ENCODE results near the gene ZNF213. TPM values are rescaled to one million over a fixed set of nuclear protein-coding genes. Genes with fewer than 3 reads are reported as not detected.

ZNF213 gene
- 9.7 to 12.0 TPM (median 11.8 TPM) in 5 replicates for total RNA-seq (2022; extraction: Qiagen RNA extraction)

GRCh38 chr16:3134338-3135125 lies at the start of gene ZNF213:
Gene ZNF213, plus strand, starts transcription at chr16:3135029. Its CDS starts 2,252 bp downstream, at chr16:3137281.

GRCh38 chr16:3098459-3099394 lies 36.1 kb upstream of the ZNF213 start, which contains the start of gene ZSCAN10:
Gene ZSCAN10, minus strand, starts transcription at chr16:3099294. Its CDS starts 6,357 bp downstream, at chr16:3092937.

GRCh38 chr16:3112058-3112880 lies 22.6 kb upstream of the ZNF213 start, which contains the start of gene ZNF205:
Gene ZNF205, plus strand, starts transcription at chr16:3112586. Its CDS starts 845 bp downstream, at chr16:3113431.

DNA sequence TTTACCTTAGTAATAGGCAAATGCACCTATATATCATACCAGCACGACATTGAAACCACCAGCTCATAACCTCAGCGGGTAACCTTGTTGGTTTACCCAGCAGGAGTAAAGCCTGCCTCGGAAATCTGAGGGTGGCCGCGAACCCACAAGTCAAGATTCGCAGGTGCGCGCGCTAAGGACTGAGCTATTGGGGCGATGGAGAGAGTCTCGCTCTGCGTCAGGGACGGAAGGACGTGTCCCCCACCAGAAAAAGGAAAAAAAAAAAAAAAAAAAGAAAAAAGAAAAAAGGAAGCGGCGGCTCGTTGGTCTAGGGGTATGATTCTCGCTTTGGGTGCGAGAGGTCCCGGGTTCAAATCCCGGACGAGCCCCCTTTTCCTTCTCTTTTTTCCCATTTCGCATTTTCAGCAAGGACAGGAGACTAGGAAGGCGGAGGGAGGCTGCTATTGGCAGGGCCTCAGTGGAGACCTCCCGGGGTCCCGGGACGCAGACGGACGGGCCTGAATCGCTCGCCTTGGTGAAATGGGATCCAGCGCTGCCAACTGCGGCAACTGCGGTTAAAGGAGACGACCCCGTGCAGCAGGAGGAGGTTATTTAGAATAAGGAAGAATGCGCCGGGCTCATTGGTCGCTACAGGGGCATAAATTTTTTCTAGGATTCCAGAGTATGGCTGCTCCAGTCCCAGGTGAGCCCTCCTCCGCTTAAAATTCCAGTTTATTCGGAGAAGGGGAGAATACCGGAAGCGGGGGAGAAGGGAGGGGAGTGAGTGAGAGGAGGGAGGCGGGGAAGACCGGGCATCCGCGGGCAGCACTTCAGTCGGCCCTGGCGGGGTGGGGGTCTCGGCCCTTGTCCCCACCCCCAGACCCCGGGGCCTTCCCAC lies 53.2 kb downstream of the ZNF213 start, which contains the start of gene OR1F1:
OR1F1 (plus strand) TSS at position 407 of the 877 bp plus-strand sequence.

Other genes starting within 250 kb of the ZNF213 start
- 20.6 to 26.1 TPM (median 25.1 TPM) in 5 replicates for gene FLYWCH1, start 223.1 kb upstream of the ZNF213 start, total RNA-seq (2022; extraction: Qiagen RNA extraction)
- 1.4 to 2.5 TPM (median 1.9 TPM) in 5 replicates for gene KREMEN2, start 170.8 kb upstream of the ZNF213 start, total RNA-seq (2022; extraction: Qiagen RNA extraction)
- gene PAQR4, start 165.7 kb upstream of the ZNF213 start, total RNA-seq (2022; extraction: Qiagen RNA extraction), result 35.2 to 44.7 TPM (median 43.1 TPM) in 5 replicates
- 64.8 to 93.9 TPM (median 88.9 TPM) in 5 replicates for gene PKMYT1, start 154.6 kb upstream of the ZNF213 start, total RNA-seq (2022; extraction: Qiagen RNA extraction)
- 0.33 to 0.55 TPM (median 0.47 TPM) in 5 replicates for gene CLDN9, start 122.1 kb upstream of the ZNF213 start, total RNA-seq (2022; extraction: Qiagen RNA extraction)
- 0.25 to 0.44 TPM (median 0.39 TPM) in 5 replicates for gene CLDN6, start 116.8 kb upstream of the ZNF213 start, total RNA-seq (2022; extraction: Qiagen RNA extraction)
- gene TNFRSF12A, start 114.7 kb upstream of the ZNF213 start, total RNA-seq (2022; extraction: Qiagen RNA extraction), result 375 to 617 TPM (median 546 TPM) in 5 replicates
- gene HCFC1R1, start 111.1 kb upstream of the ZNF213 start, total RNA-seq (2022; extraction: Qiagen RNA extraction), result 159 to 256 TPM (median 229 TPM) in 5 replicates
- gene THOC6, start 111.0 kb upstream of the ZNF213 start, total RNA-seq (2022; extraction: Qiagen RNA extraction), result 27.8 to 35.7 TPM (median 33.0 TPM) in 5 replicates
- not detected in 5 replicates for gene BICDL2, start 98.1 kb upstream of the ZNF213 start, total RNA-seq (2022; extraction: Qiagen RNA extraction)
- gene MMP25, start 88.5 kb upstream of the ZNF213 start, total RNA-seq (2022; extraction: Qiagen RNA extraction), result 0.86 to 1.2 TPM (median 0.90 TPM) in 5 replicates
- gene IL32, start 69.4 kb upstream of the ZNF213 start, total RNA-seq (2022; extraction: Qiagen RNA extraction), result 21.6 to 38.9 TPM (median 24.5 TPM) in 5 replicates
- not detected in 5 replicates for gene ZSCAN10, start 35.7 kb upstream of the ZNF213 start, total RNA-seq (2022; extraction: Qiagen RNA extraction)
- gene ZNF205, start 22.4 kb upstream of the ZNF213 start, total RNA-seq (2022; extraction: Qiagen RNA extraction), result 13.0 to 14.7 TPM (median 14.4 TPM) in 5 replicates
- gene OR1F1, start 53.2 kb downstream of the ZNF213 start, total RNA-seq (2022; extraction: Qiagen RNA extraction), result 0.15 to 0.44 TPM (median 0.31 TPM) in 5 replicates
- 7.8 to 9.8 TPM (median 8.3 TPM) in 5 replicates for gene ZNF200, start 100.1 kb downstream of the ZNF213 start, total RNA-seq (2022; extraction: Qiagen RNA extraction)
- 0.02 to 0.09 TPM (median 0.03 TPM) in 3 of 5 replicates, not detected in the others for gene MEFV, start 121.6 kb downstream of the ZNF213 start, total RNA-seq (2022; extraction: Qiagen RNA extraction)
- gene ZNF263, start 148.5 kb downstream of the ZNF213 start, total RNA-seq (2022; extraction: Qiagen RNA extraction), result 34.7 to 46.2 TPM (median 35.1 TPM) in 5 replicates
- gene TIGD7, start 170.4 kb downstream of the ZNF213 start, total RNA-seq (2022; extraction: Qiagen RNA extraction), result 0.79 to 1.5 TPM (median 1.2 TPM) in 5 replicates
- gene ZNF75A, start 170.5 kb downstream of the ZNF213 start, total RNA-seq (2022; extraction: Qiagen RNA extraction), result 8.4 to 13.0 TPM (median 9.9 TPM) in 5 replicates
- not detected in 5 replicates for gene OR2C1, start 220.9 kb downstream of the ZNF213 start, total RNA-seq (2022; extraction: Qiagen RNA extraction)